GM23338 (cell line): ENCODE results near the gene SEPTIN6. TPM values are rescaled to one million over a fixed set of nuclear protein-coding genes. Genes with fewer than 3 reads are reported as not detected.

Experiments used
- ATAC-seq: fragments of 200-7000 bp; cut with Tn5 transposase; 3 replicates; pipeline ENCODE4 v1.9.1; 2020
- DNase-seq: peaks from one replicate; pipeline ENCODE4 v3.0.0-alpha.2; 2015; ENCODE audit warnings: low spot score
- H2AFZ ChIP-seq: fragments of 200-600 bp; sonication (generic); 2 replicates; pipeline ENCODE4 v1.8.0; 2016; ENCODE audit warnings: antibody characterized with exemption, mild to moderate bottlenecking, moderate library complexity
- H3F3A ChIP-seq: fragments of 200-600 bp; sonication (generic); replicated peaks from 2 replicates; pipeline ENCODE4 v1.8.0; 2017; ENCODE audit warnings: antibody characterized with exemption, mixed run types, low read depth
- H3K27ac ChIP-seq: fragments of 200-600 bp; sonication (generic); 2 replicates; pipeline ENCODE4 v1.6.1; 2016; ENCODE audit warnings: low read depth
- H3K27me3 ChIP-seq: fragments of 200-600 bp; sonication (generic); 2 replicates; pipeline ENCODE4 v1.8.0; 2016; ENCODE audit warnings: mild to moderate bottlenecking, mixed run types, moderate library complexity; ENCODE audit not compliant: insufficient read depth
- H3K36me3 ChIP-seq: fragments of 200-600 bp; sonication (generic); 2 replicates; pipeline ENCODE4 v1.8.0; 2016; ENCODE audit warnings: mild to moderate bottlenecking; ENCODE audit not compliant: insufficient read depth
- H3K4me1 ChIP-seq: fragments of 200-600 bp; sonication (generic); 2 replicates; pipeline ENCODE4 v1.8.0; 2016; ENCODE audit warnings: mild to moderate bottlenecking, moderate library complexity; ENCODE audit not compliant: insufficient read depth
- H3K4me2 ChIP-seq: fragments of 200-600 bp; sonication (generic); 2 replicates; pipeline ENCODE4 v1.7.1; 2017; ENCODE audit warnings: mixed run types
- H3K4me3 ChIP-seq: fragments of 200-600 bp; sonication (generic); 2 replicates; pipeline ENCODE4 v1.6.1; 2016; ENCODE audit warnings: mixed run types
- H3K79me2 ChIP-seq: fragments of 200-600 bp; sonication (generic); replicated peaks from 2 replicates; pipeline ENCODE4 v1.8.0; 2017; ENCODE audit warnings: mild to moderate bottlenecking; ENCODE audit not compliant: insufficient read depth
- H3K9me2 ChIP-seq: fragments of 200-600 bp; sonication (generic); 2 replicates; pipeline ENCODE4 v1.8.0; 2017; ENCODE audit not compliant: insufficient read depth
- H4K20me1 ChIP-seq: fragments of 200-600 bp; sonication (generic); replicated peaks from 2 replicates; pipeline ENCODE4 v1.8.0; 2017; ENCODE audit warnings: mild to moderate bottlenecking; ENCODE audit not compliant: insufficient read depth
- H3K27ac Mint-ChIP-seq: 2 replicates; pipeline ENCODE4 v1.8.0; 2020; ENCODE audit warnings: inconsistent platforms, mild to moderate bottlenecking, moderate library complexity, mixed read lengths
- H3K27me3 Mint-ChIP-seq: 3 replicates; pipeline ENCODE4 v1.8.0; 2022; ENCODE audit warnings: low read depth, mild to moderate bottlenecking, moderate library complexity, mixed read lengths, inconsistent platforms; ENCODE audit not compliant: insufficient read depth, poor library complexity
- H3K36me3 Mint-ChIP-seq: 3 replicates; pipeline ENCODE4 v1.8.0; 2021; ENCODE audit warnings: low read depth, mild to moderate bottlenecking, inconsistent platforms, moderate library complexity, mixed read lengths
- H3K4me1 Mint-ChIP-seq: 3 replicates; pipeline ENCODE4 v1.8.0; 2020; ENCODE audit warnings: mild to moderate bottlenecking, inconsistent platforms, mixed read lengths
- H3K4me3 Mint-ChIP-seq: 3 replicates; pipeline ENCODE4 v1.8.0; 2021; ENCODE audit warnings: moderate library complexity, mild to moderate bottlenecking, inconsistent platforms, mixed read lengths
- H3K9me3 Mint-ChIP-seq: 3 replicates; pipeline ENCODE4 v1.8.0; 2020; ENCODE audit warnings: moderate library complexity, mild to moderate bottlenecking, inconsistent platforms, mixed read lengths
- CREB1 ChIP-seq: fragments of 250-450 bp; sonication (Bioruptor Pico); IDR thresholded peaks from 2 replicates; pipeline ENCODE4 v1.5.0; 2020; ENCODE audit warnings: low read depth, mild to moderate bottlenecking, moderate library complexity
- EZH2 ChIP-seq: fragments of 200-600 bp; sonication (generic); IDR thresholded peaks from one replicate; pipeline ENCODE4 v1.8.0; 2017; ENCODE audit warnings: antibody characterized with exemption, mild to moderate bottlenecking, low read depth; ENCODE audit not compliant: unreplicated experiment
- EZH2phosphoT487 ChIP-seq: fragments of 200-600 bp; sonication (generic); IDR thresholded peaks from one replicate; pipeline ENCODE4 v1.8.1; 2018; ENCODE audit warnings: antibody characterized with exemption; ENCODE audit not compliant: unreplicated experiment
- JUNB ChIP-seq: IDR thresholded peaks from one replicate; pipeline ENCODE4 v1.6.1; 2016; ENCODE audit warnings: antibody characterized with exemption; ENCODE audit not compliant: unreplicated experiment
- NANOG ChIP-seq: IDR thresholded peaks from 2 replicates; pipeline ENCODE4 v1.6.1; 2016; ENCODE audit warnings: antibody characterized with exemption, borderline replicate concordance
- POLR2AphosphoS5 ChIP-seq: IDR thresholded peaks from 2 replicates; pipeline ENCODE4 v1.6.1; 2016; ENCODE audit warnings: antibody characterized with exemption, low read depth
- REST ChIP-seq: IDR thresholded peaks from one replicate; pipeline ENCODE4 v1.6.1; 2018; ENCODE audit warnings: antibody characterized with exemption; ENCODE audit not compliant: unreplicated experiment
- STAT1 ChIP-seq: IDR thresholded peaks from one replicate; pipeline ENCODE4 v1.6.1; 2016; ENCODE audit warnings: antibody characterized with exemption; ENCODE audit not compliant: unreplicated experiment
- ZNF114 ChIP-seq: fragments of 250-450 bp; sonication (Bioruptor Pico); IDR thresholded peaks from 2 replicates; pipeline ENCODE4 v1.5.0; 2020; ENCODE audit warnings: mild to moderate bottlenecking, moderate library complexity
- ZNF331 ChIP-seq: fragments of 250-450 bp; sonication (Bioruptor Pico); IDR thresholded peaks from 2 replicates; pipeline ENCODE4 v1.5.0; 2020; ENCODE audit warnings: low read depth, mild to moderate bottlenecking, moderate library complexity
- ZNF462 ChIP-seq: fragments of 250-450 bp; sonication (Bioruptor Pico); IDR thresholded peaks from 2 replicates; pipeline ENCODE4 v1.5.0; 2020; ENCODE audit warnings: mild to moderate bottlenecking, moderate library complexity
- polyA plus RNA-seq: library from polyadenylated mRNA; unstranded; fragments of >200 nt; fragmentation: Nextera tagmentation; extraction: Ambion mirVana; gene quantifications from 2 replicates; pipeline ENCODE4 v1.2.1, GENCODE V29; 2016
- total RNA-seq: library from RNA; depleted of rRNA; stranded (reverse); fragments of >200 nt; shearing (Covaris generic); gene quantifications from 2 replicates; pipeline ENCODE4 v1.2.3, GENCODE V29; 2014
- TF ChIP-seq, protein P1 (sequence below), 2 experiments: fragments of 200-600 bp in 1 of 2; sonication (generic) in 1 of 2; conservative IDR thresholded peaks; 2 replicates each; pipeline versions ENCODE4 v1.5.1 to v1.6.1; 2016 to 2017; ENCODE audit warnings: antibody characterized with exemption in 2 of 2, low read depth in 2 of 2, mild to moderate bottlenecking in 2 of 2, moderate library complexity in 1 of 2
- TF ChIP-seq, protein P2 (sequence below): IDR thresholded peaks from 2 replicates; pipeline ENCODE4 v1.6.1; 2016; ENCODE audit warnings: antibody characterized with exemption

Gene SEPTIN6
- total and polyA plus RNA-seq, 2 experiments from 2014 or later = 37.0 to 43.6 TPM

DNA sequence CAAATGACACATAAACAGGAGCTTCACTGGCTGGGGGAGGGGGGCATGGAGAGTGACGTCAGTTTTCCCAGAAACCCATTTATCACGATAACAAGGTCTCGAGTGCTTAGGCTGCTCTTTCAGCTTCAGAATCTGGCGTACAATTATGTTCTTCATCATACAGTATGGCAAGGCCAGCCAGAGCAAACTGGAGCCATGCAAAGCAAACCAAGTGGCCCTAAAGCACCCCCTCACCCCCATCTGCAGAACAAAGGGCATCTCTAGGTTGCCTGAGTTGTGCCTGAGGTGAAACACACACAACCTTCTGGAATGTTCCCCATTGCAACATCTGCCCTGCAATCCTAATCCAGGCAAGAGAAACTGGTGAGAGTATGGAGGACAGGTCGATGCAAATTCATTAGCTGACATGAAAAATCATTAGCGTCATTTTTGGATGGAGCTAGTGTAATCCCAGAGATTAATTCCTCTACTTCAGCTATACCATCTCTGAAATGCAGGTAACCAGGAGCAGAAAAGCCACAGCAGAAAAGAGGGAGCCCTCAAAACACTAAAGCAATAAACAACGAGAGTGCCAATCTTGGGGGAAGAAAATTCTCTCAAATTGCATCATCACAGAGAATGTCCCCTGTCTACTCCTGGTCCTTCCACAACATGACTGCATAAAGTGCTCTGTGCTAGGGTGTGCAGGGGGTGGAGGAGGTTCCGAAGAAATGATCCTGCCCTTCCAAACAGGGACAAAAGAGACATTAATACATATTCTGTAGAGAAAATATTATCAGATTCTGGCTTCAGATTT lies 1.8 kb downstream of the SEPTIN6 start:
- DNase-seq (peak; percentile 29), ATAC-seq (no peak)
- peaks cover 23% of the 10 kb centered on the region for H3K27me3 Mint-ChIP-seq
- peak overlapping the region; percentile 85 for H3K4me2 ChIP-seq
- peak overlapping the region; percentile 93 for H3K4me3 Mint-ChIP-seq
- TF ChIP-seq STAT1 (no peak), EZH2 (no peak), ZNF462 (CRISPR knock-in tag) (no peak), POLR2AphosphoS5 (no peak), ZNF114 (no peak), JUNB (no peak), ZNF331 (CRISPR knock-in tag) (no peak), EZH2phosphoT487 (no peak), NANOG (no peak), CREB1 (CRISPR knock-in tag) (no peak), REST (no peak)
- TF ChIP-seq, protein P1, sequence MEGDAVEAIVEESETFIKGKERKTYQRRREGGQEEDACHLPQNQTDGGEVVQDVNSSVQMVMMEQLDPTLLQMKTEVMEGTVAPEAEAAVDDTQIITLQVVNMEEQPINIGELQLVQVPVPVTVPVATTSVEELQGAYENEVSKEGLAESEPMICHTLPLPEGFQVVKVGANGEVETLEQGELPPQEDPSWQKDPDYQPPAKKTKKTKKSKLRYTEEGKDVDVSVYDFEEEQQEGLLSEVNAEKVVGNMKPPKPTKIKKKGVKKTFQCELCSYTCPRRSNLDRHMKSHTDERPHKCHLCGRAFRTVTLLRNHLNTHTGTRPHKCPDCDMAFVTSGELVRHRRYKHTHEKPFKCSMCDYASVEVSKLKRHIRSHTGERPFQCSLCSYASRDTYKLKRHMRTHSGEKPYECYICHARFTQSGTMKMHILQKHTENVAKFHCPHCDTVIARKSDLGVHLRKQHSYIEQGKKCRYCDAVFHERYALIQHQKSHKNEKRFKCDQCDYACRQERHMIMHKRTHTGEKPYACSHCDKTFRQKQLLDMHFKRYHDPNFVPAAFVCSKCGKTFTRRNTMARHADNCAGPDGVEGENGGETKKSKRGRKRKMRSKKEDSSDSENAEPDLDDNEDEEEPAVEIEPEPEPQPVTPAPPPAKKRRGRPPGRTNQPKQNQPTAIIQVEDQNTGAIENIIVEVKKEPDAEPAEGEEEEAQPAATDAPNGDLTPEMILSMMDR (conservative IDR thresholded peaks at IDR 0.05; ENCODE audit: low read depth in 2 of 2) = no peak
- TF ChIP-seq, protein P2, sequence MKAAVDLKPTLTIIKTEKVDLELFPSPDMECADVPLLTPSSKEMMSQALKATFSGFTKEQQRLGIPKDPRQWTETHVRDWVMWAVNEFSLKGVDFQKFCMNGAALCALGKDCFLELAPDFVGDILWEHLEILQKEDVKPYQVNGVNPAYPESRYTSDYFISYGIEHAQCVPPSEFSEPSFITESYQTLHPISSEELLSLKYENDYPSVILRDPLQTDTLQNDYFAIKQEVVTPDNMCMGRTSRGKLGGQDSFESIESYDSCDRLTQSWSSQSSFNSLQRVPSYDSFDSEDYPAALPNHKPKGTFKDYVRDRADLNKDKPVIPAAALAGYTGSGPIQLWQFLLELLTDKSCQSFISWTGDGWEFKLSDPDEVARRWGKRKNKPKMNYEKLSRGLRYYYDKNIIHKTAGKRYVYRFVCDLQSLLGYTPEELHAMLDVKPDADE = no peak
- peaks cover 19% of the 10 kb centered on the region for H3K4me1 ChIP-seq
- H3K9me3 Mint-ChIP-seq = no peaks in the 10 kb centered on the region; the same call in 2 of the 3 replicates
- no peaks in the 10 kb centered on the region for H3K36me3 ChIP-seq
- H3K9me2 ChIP-seq = no peaks in the 10 kb centered on the region
- H3K27ac ChIP-seq = no peak overlapping the region
- peaks cover 29% of the 10 kb centered on the region for H3K27me3 ChIP-seq
- H4K20me1 ChIP-seq = no peaks in the 10 kb centered on the region
- H3K36me3 Mint-ChIP-seq = peaks cover 3% of the 10 kb centered on the region; the same call in 1 of the 3 replicates
- peak overlapping the region; percentile 72 for H3K4me3 ChIP-seq
- H2AFZ ChIP-seq = no peak overlapping the region
- no peaks in the 10 kb centered on the region for H3F3A ChIP-seq
- peaks cover 61% of the 10 kb centered on the region for H3K79me2 ChIP-seq
- H3K4me1 Mint-ChIP-seq = peaks cover 41% of the 10 kb centered on the region
- H3K27ac Mint-ChIP-seq = no peak overlapping the region
